ENCODE data around the gene FPR1. TPM values are rescaled to one million over a fixed set of nuclear protein-coding genes. Genes with fewer than 3 reads are reported as not detected.

Gene FPR1
- total and polyA plus RNA-seq, 2 of the 4 experiments (the other 2 are of a cell fraction), result not detected

DNA sequence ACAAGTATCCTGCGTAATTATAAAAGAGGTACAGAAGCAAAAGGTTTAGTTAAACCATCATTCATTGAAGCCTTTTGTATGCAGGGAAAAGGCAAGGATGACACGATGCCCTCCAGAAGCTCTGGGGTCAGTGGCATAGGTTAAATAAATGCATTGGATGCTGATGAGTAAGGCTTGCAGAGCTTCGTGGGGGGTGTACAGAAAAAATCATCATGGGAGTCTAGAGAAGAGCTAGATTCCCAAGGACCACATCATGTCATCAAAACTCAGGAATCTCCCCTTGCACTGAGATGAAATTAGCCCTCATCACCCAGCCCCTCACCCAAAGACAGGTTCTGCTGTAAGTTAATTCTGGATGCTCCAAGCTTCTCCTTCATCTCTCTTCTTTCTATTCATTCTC, 8.3 kb downstream of the FPR1 start:
- DNase-seq (no peak), ATAC-seq (ENCODE audit: low read depth) (no peak)
- no peak overlapping the region for H2AK5ac ChIP-seq (ENCODE audit: low read depth, low read length)
- H3K23ac ChIP-seq (ENCODE audit: low read depth, low read length), result no peak overlapping the region
- no peak overlapping the region for H3K4ac ChIP-seq (ENCODE audit: low read depth, low read length)
- dilution Hi-C loops (cut with HindIII; ENCODE audit: low sequenced_read_pairs, unreplicated experiment), result no loop called here
- no peak overlapping the region for H2BK5ac ChIP-seq (ENCODE audit: low read depth, low read length, poor library complexity, severe bottlenecking)
- H2AFZ ChIP-seq (replicated peaks; ENCODE audit: low read length, poor library complexity), result no peak overlapping the region
- no peak overlapping the region for H4K8ac ChIP-seq (ENCODE audit: low read depth in 2 of 2, low read length in 2 of 2)
- H4K20me1 ChIP-seq (ENCODE audit: insufficient read depth, low read length), result no peaks in the 10 kb centered on the region
- in situ Hi-C loops (cut with MboI; ENCODE audit: low sequenced_read_pairs), result no loop called here
- no peak overlapping the region for H3K14ac ChIP-seq (replicated peaks; ENCODE audit: low read depth, low read length)
- no peak overlapping the region for H2BK120ac ChIP-seq (ENCODE audit: low read depth, low read length)
- H3K79me1 ChIP-seq (ENCODE audit: low read depth in 1 of 2, low read length in 2 of 2), result no peaks in the 10 kb centered on the region
- intact Hi-C loops (cut with micrococcal nuclease), result no loop called here
- H3K4me2 ChIP-seq (ENCODE audit: low read depth, low read length), result no peak overlapping the region
- ChIA-PET CTCF (interaction anchor here (0.9 kb wide), 1 partner anchor 9 kb away, joined by 4 read pairs; no protein-coding TSS in a partner anchor), POLR2A (ENCODE audit: unreplicated experiment) (no interaction called here)
- H2BK20ac ChIP-seq (ENCODE audit: low read depth, low read length), result no peak overlapping the region
- no peak overlapping the region for H3K9ac ChIP-seq (ENCODE audit: low read depth, low read length)
- no peak overlapping the region for H2AK9ac ChIP-seq (replicated peaks; ENCODE audit: low read depth, low read length, poor library complexity)
- BruUV-seq (replicated peaks), result no TSS peak
- WGBS, 2 experiments (ENCODE audit: extremely low coverage in 2 of 2, insufficient read length in 1 of 2), result 86% methylated on average over 1 of the region's 3 CpGs; no CpG with 5 or more reads in 1 of the 2 experiments
- H3K36me3 ChIP-seq (ENCODE audit: control insufficient read depth, insufficient read depth, low read length), result no peaks in the 10 kb centered on the region
- H3K9me1 ChIP-seq (ENCODE audit: insufficient read depth, low read length), result no peaks in the 10 kb centered on the region
- H2BK15ac ChIP-seq (ENCODE audit: low read depth, low read length), result no peak overlapping the region
- no peaks in the 10 kb centered on the region for H3K27me3 ChIP-seq (ENCODE audit: control insufficient read depth, insufficient read depth, low read length)
- TF ChIP-seq BHLHE40 (IDR thresholded peaks at IDR 0.05; ENCODE audit: low read depth, low read length) (no peak), RAD21 (IDR thresholded peaks at IDR 0.05; ENCODE audit: low read length) (no peak), RCOR1 (IDR thresholded peaks at IDR 0.05; ENCODE audit: insufficient replicate concordance, low read length) (no peak), CHD1 (IDR thresholded peaks at IDR 0.05; ENCODE audit: low read depth, low read length) (no peak), MAZ (IDR thresholded peaks at IDR 0.05; ENCODE audit: borderline replicate concordance, low read depth, low read length) (no peak), MXI1 (IDR thresholded peaks at IDR 0.05; ENCODE audit: borderline replicate concordance, low read depth, low read length) (no peak), MAFK (IDR thresholded peaks at IDR 0.05; ENCODE audit: low read depth, low read length) (no peak), NFE2L2 (IDR thresholded peaks at IDR 0.05; ENCODE audit: low read depth, low read length) (no peak), CEBPB (IDR thresholded peaks at IDR 0.05; ENCODE audit: low read depth, low read length) (no peak), RFX5 (IDR thresholded peaks at IDR 0.05; ENCODE audit: low read depth, low read length) (no peak), SMC3 (IDR thresholded peaks at IDR 0.05; ENCODE audit: low read depth, low read length) (no peak), FOS (IDR thresholded peaks at IDR 0.05; ENCODE audit: low read depth, low read length) (no peak)
- TF ChIP-seq, protein P1, sequence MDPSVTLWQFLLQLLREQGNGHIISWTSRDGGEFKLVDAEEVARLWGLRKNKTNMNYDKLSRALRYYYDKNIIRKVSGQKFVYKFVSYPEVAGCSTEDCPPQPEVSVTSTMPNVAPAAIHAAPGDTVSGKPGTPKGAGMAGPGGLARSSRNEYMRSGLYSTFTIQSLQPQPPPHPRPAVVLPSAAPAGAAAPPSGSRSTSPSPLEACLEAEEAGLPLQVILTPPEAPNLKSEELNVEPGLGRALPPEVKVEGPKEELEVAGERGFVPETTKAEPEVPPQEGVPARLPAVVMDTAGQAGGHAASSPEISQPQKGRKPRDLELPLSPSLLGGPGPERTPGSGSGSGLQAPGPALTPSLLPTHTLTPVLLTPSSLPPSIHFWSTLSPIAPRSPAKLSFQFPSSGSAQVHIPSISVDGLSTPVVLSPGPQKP (IDR thresholded peaks at IDR 0.05; ENCODE audit: borderline replicate concordance, low read depth, low read length), result no peak
- TF ChIP-seq, protein P2, sequence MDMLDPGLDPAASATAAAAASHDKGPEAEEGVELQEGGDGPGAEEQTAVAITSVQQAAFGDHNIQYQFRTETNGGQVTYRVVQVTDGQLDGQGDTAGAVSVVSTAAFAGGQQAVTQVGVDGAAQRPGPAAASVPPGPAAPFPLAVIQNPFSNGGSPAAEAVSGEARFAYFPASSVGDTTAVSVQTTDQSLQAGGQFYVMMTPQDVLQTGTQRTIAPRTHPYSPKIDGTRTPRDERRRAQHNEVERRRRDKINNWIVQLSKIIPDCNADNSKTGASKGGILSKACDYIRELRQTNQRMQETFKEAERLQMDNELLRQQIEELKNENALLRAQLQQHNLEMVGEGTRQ (IDR thresholded peaks at IDR 0.05; ENCODE audit: low read depth, low read length), result no peak
- TF ChIP-seq, protein P3, sequence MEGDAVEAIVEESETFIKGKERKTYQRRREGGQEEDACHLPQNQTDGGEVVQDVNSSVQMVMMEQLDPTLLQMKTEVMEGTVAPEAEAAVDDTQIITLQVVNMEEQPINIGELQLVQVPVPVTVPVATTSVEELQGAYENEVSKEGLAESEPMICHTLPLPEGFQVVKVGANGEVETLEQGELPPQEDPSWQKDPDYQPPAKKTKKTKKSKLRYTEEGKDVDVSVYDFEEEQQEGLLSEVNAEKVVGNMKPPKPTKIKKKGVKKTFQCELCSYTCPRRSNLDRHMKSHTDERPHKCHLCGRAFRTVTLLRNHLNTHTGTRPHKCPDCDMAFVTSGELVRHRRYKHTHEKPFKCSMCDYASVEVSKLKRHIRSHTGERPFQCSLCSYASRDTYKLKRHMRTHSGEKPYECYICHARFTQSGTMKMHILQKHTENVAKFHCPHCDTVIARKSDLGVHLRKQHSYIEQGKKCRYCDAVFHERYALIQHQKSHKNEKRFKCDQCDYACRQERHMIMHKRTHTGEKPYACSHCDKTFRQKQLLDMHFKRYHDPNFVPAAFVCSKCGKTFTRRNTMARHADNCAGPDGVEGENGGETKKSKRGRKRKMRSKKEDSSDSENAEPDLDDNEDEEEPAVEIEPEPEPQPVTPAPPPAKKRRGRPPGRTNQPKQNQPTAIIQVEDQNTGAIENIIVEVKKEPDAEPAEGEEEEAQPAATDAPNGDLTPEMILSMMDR (conservative IDR thresholded peaks at IDR 0.05; ENCODE audit: low read depth, low read length), result no peak
- H3K56ac ChIP-seq (ENCODE audit: extremely low read depth, insufficient read depth, low read length), result no peak overlapping the region
- no peak overlapping the region for H3K4me3 ChIP-seq (ENCODE audit: insufficient read depth, low read depth, low read length)
- H3K27ac ChIP-seq (ENCODE audit: insufficient read depth, low read length), result no peak overlapping the region
- H3K4me1 ChIP-seq (ENCODE audit: control insufficient read depth, insufficient read depth, low read length), result no peaks in the 10 kb centered on the region
- no peak overlapping the region for H4K91ac ChIP-seq (ENCODE audit: insufficient read depth, low read depth, low read length)
- no peak overlapping the region for H4K5ac ChIP-seq (ENCODE audit: low read depth, low read length)
- no peaks in the 10 kb centered on the region; the same call in 1 of the 2 replicates for H3K9me3 ChIP-seq (ENCODE audit: control insufficient read depth, insufficient read depth, low read length)
- H3K18ac ChIP-seq (ENCODE audit: low read depth, low read length), result no peak overlapping the region
